MM.1S (cell line): ENCODE data around the gene CDK12.

Experiments
- DNase-seq: peaks from one replicate; pipeline ENCODE4 v3.0.0-alpha.2; 2015
- H2AFZ ChIP-seq: fragments of 300-600 bp; sonication (generic); 2 replicates; pipeline ENCODE4 v1.6.0; 2016; ENCODE audit warnings: antibody characterized with exemption, low read length
- H3F3A ChIP-seq: fragments of 300-600 bp; sonication (generic); 2 replicates; pipeline ENCODE4 v1.6.1; 2016; ENCODE audit warnings: mild to moderate bottlenecking, antibody characterized with exemption, low read length, moderate library complexity, mixed read lengths; ENCODE audit not compliant: insufficient read depth
- H3K27ac ChIP-seq: fragments of 300-600 bp; sonication (generic); 2 replicates; pipeline ENCODE4 v1.5.1; 2016; ENCODE audit warnings: mild to moderate bottlenecking, low read length
- H3K27me3 ChIP-seq: fragments of 300-600 bp; sonication (generic); replicated peaks from 2 replicates; pipeline ENCODE4 v1.6.0; 2016; ENCODE audit warnings: low read length; ENCODE audit not compliant: insufficient read depth
- H3K36me3 ChIP-seq: fragments of 300-600 bp; sonication (generic); replicated peaks from 2 replicates; pipeline ENCODE4 v1.6.1; 2016; ENCODE audit warnings: mild to moderate bottlenecking, low read length, mixed read lengths; ENCODE audit not compliant: insufficient read depth
- H3K4me1 ChIP-seq: fragments of 300-600 bp; sonication (generic); 2 replicates; pipeline ENCODE4 v1.6.1; 2016; ENCODE audit warnings: low read length, mixed read lengths
- H3K4me2 ChIP-seq: fragments of 300-600 bp; sonication (generic); 2 replicates; pipeline ENCODE4 v1.6.0; 2016; ENCODE audit warnings: low read depth, low read length
- H3K4me3 ChIP-seq: fragments of 300-600 bp; sonication (generic); 2 replicates; pipeline ENCODE4 v1.5.1; 2016; ENCODE audit warnings: low read length, mixed read lengths
- H3K79me2 ChIP-seq: fragments of 300-600 bp; sonication (generic); 2 replicates; pipeline ENCODE4 v1.6.1; 2016; ENCODE audit warnings: mixed run types, low read length, mixed read lengths
- H3K9ac ChIP-seq: fragments of 300-600 bp; sonication (generic); 2 replicates; pipeline ENCODE4 v1.6.1; 2016; ENCODE audit warnings: low read length, mixed read lengths
- H3K9me2 ChIP-seq: fragments of 300-600 bp; sonication (generic); replicated peaks from 2 replicates; pipeline ENCODE4 v1.6.1; 2016; ENCODE audit warnings: mild to moderate bottlenecking, low read length, mixed read lengths; ENCODE audit not compliant: insufficient read depth
- H3K9me3 ChIP-seq: fragments of 300-600 bp; sonication (generic); replicated peaks from 2 replicates; pipeline ENCODE4 v1.6.1; 2016; ENCODE audit warnings: mild to moderate bottlenecking, low read length, mixed read lengths; ENCODE audit not compliant: insufficient read depth
- H4K20me1 ChIP-seq: fragments of 300-600 bp; sonication (generic); 2 replicates; pipeline ENCODE4 v1.6.1; 2016; ENCODE audit warnings: mild to moderate bottlenecking, low read length, moderate library complexity, mixed read lengths; ENCODE audit not compliant: insufficient read depth
- EZH2 ChIP-seq: fragments of 300-600 bp; sonication (generic); optimal IDR thresholded peaks from 2 replicates; pipeline ENCODE3; 2017; ENCODE audit warnings: low read depth, mild to moderate bottlenecking, antibody characterized with exemption, low read length, mixed read lengths
- EZH2phosphoT487 ChIP-seq: fragments of 300-600 bp; sonication (generic); IDR thresholded peaks from 2 replicates; pipeline ENCODE4 v1.6.1; 2018; ENCODE audit warnings: antibody characterized with exemption, low read length
- TF ChIP-seq, protein P1 (sequence below): fragments of 300-600 bp; sonication (generic); IDR thresholded peaks from 2 replicates; pipeline ENCODE4 v1.5.1; 2016; ENCODE audit warnings: antibody characterized with exemption, low read length, mixed read lengths

Gene CDK12

GRCh38 chr17:39581071-39581758 lies 119.9 kb downstream of the CDK12 start:
- Histone ChIP-seq H3K9ac (no peak overlapping the region), H3F3A (no peaks in the 10 kb centered on the region), H3K27me3 (no peaks in the 10 kb centered on the region), H3K4me2 (no peak overlapping the region), H3K27ac (no peak overlapping the region), H3K36me3 (no peaks in the 10 kb centered on the region), H4K20me1 (no peaks in the 10 kb centered on the region), H3K4me1 (no peaks in the 10 kb centered on the region), H3K4me3 (no peak overlapping the region), H2AFZ (no peak overlapping the region), H3K79me2 (no peaks in the 10 kb centered on the region), H3K9me3 (no peaks in the 10 kb centered on the region), H3K9me2 (no peaks in the 10 kb centered on the region)
- TF ChIP-seq EZH2phosphoT487 (no peak), EZH2 (no peak)
- TF ChIP-seq, protein P1, sequence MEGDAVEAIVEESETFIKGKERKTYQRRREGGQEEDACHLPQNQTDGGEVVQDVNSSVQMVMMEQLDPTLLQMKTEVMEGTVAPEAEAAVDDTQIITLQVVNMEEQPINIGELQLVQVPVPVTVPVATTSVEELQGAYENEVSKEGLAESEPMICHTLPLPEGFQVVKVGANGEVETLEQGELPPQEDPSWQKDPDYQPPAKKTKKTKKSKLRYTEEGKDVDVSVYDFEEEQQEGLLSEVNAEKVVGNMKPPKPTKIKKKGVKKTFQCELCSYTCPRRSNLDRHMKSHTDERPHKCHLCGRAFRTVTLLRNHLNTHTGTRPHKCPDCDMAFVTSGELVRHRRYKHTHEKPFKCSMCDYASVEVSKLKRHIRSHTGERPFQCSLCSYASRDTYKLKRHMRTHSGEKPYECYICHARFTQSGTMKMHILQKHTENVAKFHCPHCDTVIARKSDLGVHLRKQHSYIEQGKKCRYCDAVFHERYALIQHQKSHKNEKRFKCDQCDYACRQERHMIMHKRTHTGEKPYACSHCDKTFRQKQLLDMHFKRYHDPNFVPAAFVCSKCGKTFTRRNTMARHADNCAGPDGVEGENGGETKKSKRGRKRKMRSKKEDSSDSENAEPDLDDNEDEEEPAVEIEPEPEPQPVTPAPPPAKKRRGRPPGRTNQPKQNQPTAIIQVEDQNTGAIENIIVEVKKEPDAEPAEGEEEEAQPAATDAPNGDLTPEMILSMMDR: no peak
- no peak for DNase-seq

GRCh38 chr17:39581759-39582085 lies 120.4 kb downstream of the CDK12 start:
- H3K36me3 ChIP-seq: no peaks in the 10 kb centered on the region
- DNase-seq: no peak

DNA sequence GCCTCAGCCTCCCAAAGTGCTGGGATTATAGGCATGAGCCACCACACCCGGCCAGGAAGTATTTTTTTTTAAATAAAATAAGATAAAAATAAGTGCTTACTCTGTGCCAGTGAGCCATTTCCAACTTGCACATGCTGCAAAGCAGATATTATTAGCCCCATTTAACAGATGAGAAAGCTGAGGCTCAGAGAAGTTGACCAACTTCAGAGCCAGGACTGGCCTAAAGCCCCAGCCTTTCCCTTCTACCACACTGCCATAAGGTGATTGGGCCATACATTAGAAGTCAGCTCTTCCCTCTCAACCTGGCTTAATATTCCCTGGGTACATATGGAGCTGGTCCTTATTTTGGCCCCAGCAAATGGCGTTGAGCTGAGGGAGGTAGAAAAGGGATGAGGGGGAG lies 121.4 kb downstream of the CDK12 start:
- no peaks in the 10 kb centered on the region for H3K36me3 ChIP-seq
- TF ChIP-seq EZH2phosphoT487: no peak
- no peak for TF ChIP-seq EZH2
- TF ChIP-seq, protein P1: no peak
- H3K27ac ChIP-seq: no peak overlapping the region
- DNase-seq: no peak
- no peaks in the 10 kb centered on the region for H3K9me3 ChIP-seq
- no peak overlapping the region for H2AFZ ChIP-seq
- no peak overlapping the region for H3K9ac ChIP-seq
- no peak overlapping the region for H3K4me3 ChIP-seq
- H3K79me2 ChIP-seq: no peaks in the 10 kb centered on the region
- no peaks in the 10 kb centered on the region for H3F3A ChIP-seq
- H3K9me2 ChIP-seq: no peaks in the 10 kb centered on the region
- H3K27me3 ChIP-seq: no peaks in the 10 kb centered on the region
- no peaks in the 10 kb centered on the region for H4K20me1 ChIP-seq
- H3K4me1 ChIP-seq: no peaks in the 10 kb centered on the region
- no peak overlapping the region for H3K4me2 ChIP-seq

More at GRCh38 chr17:39581759-39582085, 120.4 kb downstream of the CDK12 start:
- H4K20me1 ChIP-seq: no peaks in the 10 kb centered on the region
- no peaks in the 10 kb centered on the region for H3K9me3 ChIP-seq
- no peaks in the 10 kb centered on the region for H3K27me3 ChIP-seq
- no peak overlapping the region for H3K4me2 ChIP-seq
- H3K9me2 ChIP-seq: no peaks in the 10 kb centered on the region
- H3K9ac ChIP-seq: no peak overlapping the region
- no peaks in the 10 kb centered on the region for H3F3A ChIP-seq
- H2AFZ ChIP-seq: no peak overlapping the region
- TF ChIP-seq EZH2phosphoT487 (no peak), EZH2 (no peak)
- TF ChIP-seq, protein P1: no peak
- no peak overlapping the region for H3K4me3 ChIP-seq
- H3K27ac ChIP-seq: no peak overlapping the region
- no peaks in the 10 kb centered on the region for H3K79me2 ChIP-seq
- H3K4me1 ChIP-seq: no peaks in the 10 kb centered on the region
